SJCRH30 (cell line): ENCODE results near the gene SEC31A. TPM values are rescaled to one million over a fixed set of nuclear protein-coding genes. Genes with fewer than 3 reads are reported as not detected.
"Not testable (repeated sequence)": the region's sequence is repeated elsewhere in the genome, so short reads cannot be mapped to it uniquely, and the experiment has no call there.

Experiments used
- DNase-seq, 2 experiments: peaks; one replicate each; pipeline ENCODE4 v3.0.0-alpha.2; 2015 to 2020
- H3K27ac ChIP-seq: fragments of 250-450 bp; sonication (Bioruptor Pico); 2 replicates; pipeline ENCODE4 v1.5.1; 2020; ENCODE audit warnings: mild to moderate bottlenecking, moderate library complexity
- H3K27me3 ChIP-seq: fragments of 250-450 bp; sonication (Bioruptor Pico); 2 replicates; pipeline ENCODE4 v1.5.1; 2020; ENCODE audit warnings: mild to moderate bottlenecking, moderate library complexity
- H3K36me3 ChIP-seq: fragments of 250-450 bp; sonication (Bioruptor Pico); 2 replicates; pipeline ENCODE4 v1.5.1; 2020; ENCODE audit warnings: mild to moderate bottlenecking, moderate library complexity
- H3K4me1 ChIP-seq: fragments of 250-450 bp; sonication (Bioruptor Pico); 2 replicates; pipeline ENCODE4 v1.5.1; 2020; ENCODE audit warnings: mild to moderate bottlenecking, moderate library complexity
- H3K4me3 ChIP-seq: fragments of 250-450 bp; sonication (Bioruptor Pico); 2 replicates; pipeline ENCODE4 v1.5.1; 2020; ENCODE audit warnings: mild to moderate bottlenecking, moderate library complexity
- H3K9me3 ChIP-seq: fragments of 250-450 bp; sonication (Bioruptor Pico); replicated peaks from 2 replicates; pipeline ENCODE4 v1.5.1; 2020; ENCODE audit warnings: mild to moderate bottlenecking, moderate library complexity
- total RNA-seq: library from RNA; depleted of rRNA; stranded (reverse); fragments of >200 nt; shearing (Covaris generic); gene quantifications from 2 replicates; pipeline ENCODE4 v1.2.3, GENCODE V29; 2014

Gene SEC31A
- total RNA-seq, 1 experiment from 2014 or later: 153 TPM

DNA sequence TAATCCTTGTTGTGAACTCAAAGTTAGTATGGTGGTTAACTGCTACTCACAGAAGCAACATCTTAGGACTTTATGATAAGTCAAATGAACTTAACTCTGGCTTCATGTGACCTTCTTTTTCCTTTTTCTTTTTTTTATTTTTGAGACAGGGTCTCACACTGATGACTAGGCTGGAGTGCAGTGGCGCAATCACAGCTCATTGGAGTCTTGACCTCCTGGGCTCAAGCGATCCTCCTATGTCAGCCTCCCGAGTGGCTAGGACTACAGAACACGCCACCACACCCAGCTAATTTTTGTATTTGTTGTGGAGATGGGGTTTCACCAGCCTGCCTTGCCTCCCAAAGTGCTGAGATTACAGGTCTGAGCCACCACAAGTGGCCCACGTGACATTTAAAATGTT is 22.4 kb downstream of the SEC31A start:
- no peak overlapping the region for H3K27ac ChIP-seq
- no peaks in the 10 kb centered on the region for H3K27me3 ChIP-seq
- DNase-seq: no peak
- H3K9me3 ChIP-seq: no peaks in the 10 kb centered on the region
- no peak overlapping the region for H3K4me3 ChIP-seq
- peaks cover 91% of the 10 kb centered on the region for H3K36me3 ChIP-seq
- H3K4me1 ChIP-seq: no peaks in the 10 kb centered on the region

DNA sequence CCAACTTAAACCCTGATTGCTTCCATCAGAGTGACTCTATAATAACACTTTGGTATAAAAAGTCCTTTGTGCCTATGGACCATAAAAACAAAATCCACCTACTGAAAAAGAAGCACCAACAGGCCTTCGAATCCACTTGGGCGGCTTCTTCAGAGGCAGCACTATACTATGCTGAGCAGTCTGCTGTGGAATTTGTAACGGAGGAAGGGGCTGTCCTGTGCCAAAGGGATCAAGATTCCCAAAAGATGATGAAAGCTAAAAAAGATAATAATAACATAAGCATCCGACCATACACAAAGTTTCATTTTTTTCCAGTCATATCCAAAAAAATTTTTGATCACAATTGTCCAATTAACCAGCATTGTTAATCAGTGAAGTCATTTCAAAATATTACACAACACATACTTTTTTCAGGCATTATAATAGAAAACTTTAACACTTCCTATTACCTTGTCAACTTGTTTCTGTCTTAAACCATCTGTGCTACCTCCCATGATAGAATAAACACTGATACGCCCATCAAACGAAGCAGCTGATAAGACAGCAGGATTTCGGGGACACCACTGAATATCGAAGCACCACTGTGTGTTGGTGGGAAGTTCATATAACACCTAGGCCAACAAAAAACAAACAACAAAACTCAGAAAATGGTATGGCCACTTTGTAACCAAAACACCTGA is 24.1 kb downstream of the SEC31A start:
- DNase-seq: no peak
- Histone ChIP-seq H3K27me3 (no peaks in the 10 kb centered on the region), H3K27ac (no peak overlapping the region), H3K36me3 (peaks cover 93% of the 10 kb centered on the region), H3K4me3 (no peak overlapping the region), H3K9me3 (no peaks in the 10 kb centered on the region), H3K4me1 (no peaks in the 10 kb centered on the region)

DNA sequence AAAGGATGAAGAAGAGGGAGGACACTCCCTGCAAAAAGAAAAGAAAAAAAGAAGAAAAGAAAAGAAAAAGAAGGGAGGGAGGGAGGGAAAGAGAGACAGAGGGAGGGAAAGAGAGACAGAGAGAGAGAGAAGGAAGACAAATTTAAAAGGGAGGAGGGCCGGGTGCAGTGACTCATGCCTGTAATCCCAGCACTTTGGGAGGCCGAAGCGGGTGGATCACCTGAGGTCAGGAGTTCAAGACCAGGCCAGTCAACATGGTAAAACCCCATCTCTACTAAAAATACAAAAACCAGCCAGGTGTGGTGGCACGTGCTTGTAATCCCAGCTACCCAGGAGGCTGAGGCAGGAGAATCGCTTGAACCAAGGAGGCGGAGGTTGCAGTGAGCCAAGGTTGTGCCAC is 24.9 kb downstream of the SEC31A start:
- not testable (repeated sequence) for DNase-seq, H3K27me3 ChIP-seq, H3K27ac ChIP-seq, H3K4me1 ChIP-seq, H3K9me3 ChIP-seq, H3K4me3 ChIP-seq
- peaks cover 91% of the 10 kb centered on the region for H3K36me3 ChIP-seq

DNA sequence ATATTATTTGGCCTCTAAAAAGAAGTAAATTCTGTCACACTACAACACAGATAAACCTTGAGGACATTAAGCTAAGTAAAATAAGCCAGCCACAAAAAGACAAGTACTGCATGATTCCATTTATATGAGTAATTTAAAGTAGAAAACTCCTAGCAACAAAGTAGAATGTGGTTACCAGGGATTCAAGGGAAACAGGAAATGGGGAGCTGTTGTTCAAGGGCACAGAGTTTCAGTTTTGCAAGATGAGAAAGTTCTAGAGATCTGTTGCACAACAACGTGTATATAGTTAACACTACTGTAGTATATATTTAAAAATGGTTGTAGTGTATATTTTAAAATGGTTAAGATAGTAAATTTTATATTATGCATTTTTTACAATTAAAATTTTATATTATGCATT is 25.4 kb downstream of the SEC31A start:
- DNase-seq: no peak
- Histone ChIP-seq H3K36me3 (peaks cover 89% of the 10 kb centered on the region), H3K27me3 (no peaks in the 10 kb centered on the region), H3K27ac (no peak overlapping the region), H3K9me3 (no peaks in the 10 kb centered on the region), H3K4me3 (no peak overlapping the region), H3K4me1 (no peaks in the 10 kb centered on the region)

DNA sequence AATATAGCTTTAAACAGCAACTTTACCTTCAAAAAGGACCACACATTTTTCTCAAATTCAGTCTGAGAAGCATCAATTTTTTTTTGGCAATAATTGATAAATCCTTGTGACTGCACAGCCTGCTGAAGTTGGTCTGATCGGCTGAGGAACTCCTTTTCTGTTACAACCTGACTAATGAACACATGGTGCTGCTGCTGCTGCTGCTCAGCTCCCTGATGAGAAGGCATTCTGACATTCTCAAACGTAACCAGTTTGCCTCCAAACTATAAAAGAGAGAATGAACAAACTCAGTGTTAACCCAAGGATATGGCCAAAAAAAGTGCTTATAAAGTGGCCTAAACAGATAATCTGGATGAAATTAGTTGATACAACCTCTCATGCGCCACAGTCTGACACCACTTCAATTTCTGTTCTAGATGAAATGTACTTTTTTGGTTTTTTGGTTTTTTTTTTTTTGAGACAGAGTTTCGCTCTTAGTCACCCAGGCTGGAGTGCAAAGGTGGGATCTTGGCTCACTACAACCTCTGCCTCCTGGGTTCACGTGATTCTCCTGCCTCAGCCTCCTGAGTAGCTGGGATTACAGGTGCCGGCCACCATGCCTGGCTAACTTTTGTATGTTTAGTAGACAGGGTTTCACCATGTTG is 26.5 kb downstream of the SEC31A start:
- H3K27ac ChIP-seq: no peak overlapping the region
- H3K9me3 ChIP-seq: no peaks in the 10 kb centered on the region
- no peaks in the 10 kb centered on the region for H3K4me1 ChIP-seq
- DNase-seq: no peak
- H3K4me3 ChIP-seq: no peak overlapping the region
- peaks cover 85% of the 10 kb centered on the region for H3K36me3 ChIP-seq
- no peaks in the 10 kb centered on the region for H3K27me3 ChIP-seq

DNA sequence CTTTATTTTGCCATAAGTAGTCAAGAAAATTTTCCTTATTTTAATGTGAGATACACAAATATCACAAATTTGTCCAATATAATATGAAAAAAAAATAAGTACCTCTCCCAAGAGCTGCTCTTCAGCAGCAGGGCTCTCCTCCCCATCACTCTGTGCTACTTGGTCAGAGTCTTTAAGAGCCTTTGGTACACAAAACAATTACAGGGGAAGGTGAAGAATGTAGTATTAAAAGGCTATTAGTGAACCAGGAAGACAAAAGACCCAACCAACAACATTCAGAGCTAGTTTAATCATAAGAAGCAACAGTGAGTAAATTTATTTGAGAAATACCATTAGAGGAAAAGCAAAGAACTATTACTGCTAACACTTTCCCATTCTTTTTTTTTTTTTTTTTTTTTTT is 29.4 kb downstream of the SEC31A start:
- H3K36me3 ChIP-seq: peaks cover 79% of the 10 kb centered on the region

DNA sequence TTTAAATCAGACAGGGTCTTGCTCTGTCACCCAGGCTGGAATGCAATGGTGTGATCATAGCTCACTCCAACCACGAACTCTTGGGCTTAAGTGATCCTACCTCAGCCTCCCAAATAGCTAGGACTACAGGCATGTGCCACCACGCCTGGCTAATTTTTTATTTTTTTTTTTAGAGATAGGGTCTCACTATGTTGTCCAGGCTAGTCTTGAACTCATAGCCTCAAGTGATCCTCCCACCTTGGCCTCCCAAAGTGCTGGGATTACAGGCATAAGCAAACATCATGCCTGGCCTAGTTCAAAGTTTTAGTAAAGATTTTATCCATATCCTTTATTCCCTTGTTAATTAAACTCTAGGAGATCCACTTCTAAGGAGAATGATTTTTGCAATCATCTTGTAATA is 30.5 kb downstream of the SEC31A start:
- not testable (repeated sequence) for DNase-seq, H3K4me3 ChIP-seq, H3K4me1 ChIP-seq, H3K9me3 ChIP-seq, H3K27me3 ChIP-seq, H3K27ac ChIP-seq
- H3K36me3 ChIP-seq: peaks cover 78% of the 10 kb centered on the region

More for the DNA sequence above, 29.4 kb downstream of the SEC31A start:
- H3K27me3 ChIP-seq: no peaks in the 10 kb centered on the region
- no peaks in the 10 kb centered on the region for H3K4me1 ChIP-seq
- H3K4me3 ChIP-seq: no peak overlapping the region
- H3K27ac ChIP-seq: no peak overlapping the region
- no peak for DNase-seq
- H3K9me3 ChIP-seq: no peaks in the 10 kb centered on the region

DNA sequence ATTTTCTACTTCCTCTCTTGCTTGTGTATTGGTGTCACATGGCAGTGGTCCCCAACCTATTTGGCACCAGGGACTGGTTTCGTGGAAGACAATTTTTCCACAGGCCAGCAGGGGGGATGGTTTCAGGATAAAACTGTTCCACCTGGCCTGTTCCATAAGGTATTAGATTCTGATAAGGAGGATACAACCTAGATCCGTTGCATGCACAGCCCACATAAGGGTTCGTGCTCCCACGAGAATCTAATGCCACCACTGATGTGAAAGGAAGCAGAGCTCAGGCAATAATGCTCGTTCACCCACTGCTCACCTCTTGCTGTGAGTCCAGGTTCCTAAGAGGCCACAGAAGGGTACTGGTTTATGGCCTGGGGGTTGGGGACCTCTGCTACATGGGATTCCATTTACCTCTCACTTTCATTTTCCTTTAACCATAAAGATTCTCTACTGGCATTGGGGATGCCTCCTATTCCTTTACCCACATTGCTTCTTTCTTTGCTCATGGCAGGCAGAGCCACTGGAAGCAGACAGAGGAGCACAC is 38.1 kb downstream of the SEC31A start:
- DNase-seq: peak in 1 of 2 experiments; percentile 28
- Histone ChIP-seq H3K27ac (no peak overlapping the region), H3K9me3 (no peaks in the 10 kb centered on the region), H3K27me3 (no peaks in the 10 kb centered on the region), H3K4me3 (no peak overlapping the region), H3K36me3 (peaks cover 97% of the 10 kb centered on the region), H3K4me1 (no peaks in the 10 kb centered on the region)

DNA sequence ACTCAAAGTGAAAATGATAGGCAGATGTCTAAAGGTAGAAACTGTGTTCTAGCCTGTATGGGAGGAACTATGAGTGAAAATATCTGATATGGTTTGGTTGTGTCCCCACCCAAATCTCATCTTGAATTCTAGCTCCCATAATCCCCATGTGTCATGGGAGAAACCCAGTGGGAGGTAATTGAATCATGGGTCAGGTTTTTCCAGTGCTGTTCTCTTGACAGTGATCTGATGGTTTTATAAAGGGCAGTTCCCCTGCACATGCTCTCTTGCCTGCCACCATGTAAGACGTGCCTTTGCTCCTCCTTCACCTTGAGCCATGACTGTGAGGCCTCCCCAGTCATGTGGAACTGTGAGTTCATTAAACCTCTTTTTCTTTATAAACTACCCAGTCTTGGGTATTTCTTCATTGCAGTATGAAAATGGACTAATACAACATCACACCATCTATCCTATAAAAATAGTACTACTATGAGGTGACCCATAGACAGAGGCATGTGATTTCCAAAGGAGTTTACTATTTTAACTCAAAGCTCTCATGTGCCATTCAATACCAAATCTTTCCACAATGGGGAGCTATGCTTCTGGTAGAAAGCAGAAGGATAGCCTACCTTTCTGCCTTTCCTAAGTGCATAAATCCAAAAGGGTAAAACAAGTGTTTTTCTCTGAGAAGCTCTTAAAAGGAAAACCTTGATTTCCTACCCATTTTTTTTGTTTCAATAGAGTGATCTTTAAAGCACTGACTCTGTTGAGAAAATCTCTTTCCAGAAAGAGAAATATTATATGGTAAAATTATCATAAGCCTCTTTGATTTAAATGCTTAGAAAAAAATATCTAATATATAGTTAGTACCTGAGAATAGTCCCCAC is 38.8 kb downstream of the SEC31A start:
- Histone ChIP-seq H3K4me3 (no peak overlapping the region), H3K27me3 (no peaks in the 10 kb centered on the region), H3K36me3 (peaks cover 97% of the 10 kb centered on the region), H3K4me1 (no peaks in the 10 kb centered on the region), H3K9me3 (no peaks in the 10 kb centered on the region), H3K27ac (no peak overlapping the region)
- DNase-seq: peak in 1 of 2 experiments; percentile 69

DNA sequence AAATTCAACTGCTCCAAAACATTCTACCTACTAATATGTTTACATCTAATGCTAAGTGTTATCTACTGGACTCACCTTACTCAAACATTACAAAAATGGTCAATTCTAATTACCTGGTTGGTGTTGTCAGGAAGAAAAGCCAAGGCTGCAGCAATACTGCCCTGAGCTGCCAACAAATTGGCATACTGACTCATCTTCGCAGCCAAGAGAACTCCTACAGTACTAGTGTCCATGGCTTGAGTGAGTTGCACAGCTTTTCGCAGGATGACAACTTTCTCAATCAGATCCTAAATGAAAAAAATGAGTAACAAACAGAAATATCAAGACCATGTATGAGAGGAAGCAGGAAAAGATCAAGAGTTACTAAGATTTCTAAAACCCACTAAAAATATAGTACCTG is 39.6 kb downstream of the SEC31A start:
- no peaks in the 10 kb centered on the region for H3K9me3 ChIP-seq
- no peaks in the 10 kb centered on the region for H3K4me1 ChIP-seq
- H3K36me3 ChIP-seq: peaks cover 97% of the 10 kb centered on the region
- H3K27me3 ChIP-seq: no peaks in the 10 kb centered on the region
- no peak for DNase-seq
- H3K27ac ChIP-seq: no peak overlapping the region
- no peak overlapping the region for H3K4me3 ChIP-seq

DNA sequence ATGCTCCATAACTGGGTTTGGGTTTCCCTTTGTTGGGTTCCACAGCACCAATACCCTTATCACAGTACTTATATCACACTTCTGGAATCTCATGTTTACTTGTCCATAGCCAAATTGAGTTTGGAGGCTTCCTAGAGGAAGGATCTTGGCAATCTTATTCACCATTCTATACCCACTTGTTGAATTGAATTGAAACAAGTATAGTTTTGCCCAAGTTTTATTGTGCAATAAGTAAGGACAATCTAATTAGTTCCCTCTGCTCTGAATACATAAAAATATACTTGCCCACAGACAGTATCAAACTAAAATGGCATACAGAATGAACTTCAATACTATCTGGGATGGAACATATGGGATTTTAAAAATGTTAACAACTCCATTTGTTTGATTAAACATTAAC is 40.3 kb downstream of the SEC31A start:
- Histone ChIP-seq H3K27me3 (no peaks in the 10 kb centered on the region), H3K4me1 (no peaks in the 10 kb centered on the region), H3K27ac (no peak overlapping the region), H3K36me3 (peaks cover 95% of the 10 kb centered on the region), H3K4me3 (no peak overlapping the region), H3K9me3 (no peaks in the 10 kb centered on the region)
- DNase-seq: no peak

DNA sequence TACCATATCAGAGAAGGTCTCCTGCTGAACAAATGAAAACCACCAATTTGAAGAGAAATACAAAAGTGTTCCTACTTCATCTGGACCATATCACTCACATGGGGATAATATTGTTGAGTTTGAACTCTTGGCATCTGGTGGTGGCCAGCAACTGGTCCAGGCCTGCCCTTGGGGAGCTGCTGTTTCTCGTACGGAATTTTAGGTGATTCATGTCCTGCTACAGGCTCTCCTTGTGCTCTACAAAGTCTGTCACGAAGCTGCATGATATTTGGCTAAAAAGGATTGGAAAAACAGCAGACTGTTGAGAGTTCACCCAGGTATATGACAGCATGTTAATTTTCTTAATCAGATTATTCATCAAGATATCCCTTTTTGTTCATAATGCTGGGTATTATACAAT is 42.2 kb downstream of the SEC31A start:
- Histone ChIP-seq H3K27ac (no peak overlapping the region), H3K27me3 (no peaks in the 10 kb centered on the region), H3K9me3 (no peaks in the 10 kb centered on the region), H3K4me1 (no peaks in the 10 kb centered on the region), H3K36me3 (peaks cover 95% of the 10 kb centered on the region), H3K4me3 (no peak overlapping the region)
- DNase-seq: no peak

DNA sequence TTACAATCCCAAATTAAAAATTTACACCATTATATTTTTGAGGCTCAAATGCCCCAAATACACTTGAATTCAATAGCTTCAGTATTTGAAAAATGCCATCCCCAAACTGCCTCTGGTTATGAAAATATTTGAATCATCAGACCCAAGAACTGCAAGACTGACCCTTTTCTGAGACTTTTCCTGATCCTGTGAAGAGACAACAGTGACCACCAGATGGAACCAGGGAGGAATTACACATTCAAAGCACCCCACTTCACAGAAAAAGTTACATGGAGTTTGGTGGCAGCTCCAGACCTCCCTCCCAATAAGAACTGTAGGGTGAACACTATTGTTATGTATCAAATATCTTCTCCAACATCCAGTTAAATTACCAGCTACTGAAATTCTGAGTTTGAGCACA is 48.4 kb downstream of the SEC31A start:
- DNase-seq: peak in 1 of 2 experiments; percentile 57

DNA sequence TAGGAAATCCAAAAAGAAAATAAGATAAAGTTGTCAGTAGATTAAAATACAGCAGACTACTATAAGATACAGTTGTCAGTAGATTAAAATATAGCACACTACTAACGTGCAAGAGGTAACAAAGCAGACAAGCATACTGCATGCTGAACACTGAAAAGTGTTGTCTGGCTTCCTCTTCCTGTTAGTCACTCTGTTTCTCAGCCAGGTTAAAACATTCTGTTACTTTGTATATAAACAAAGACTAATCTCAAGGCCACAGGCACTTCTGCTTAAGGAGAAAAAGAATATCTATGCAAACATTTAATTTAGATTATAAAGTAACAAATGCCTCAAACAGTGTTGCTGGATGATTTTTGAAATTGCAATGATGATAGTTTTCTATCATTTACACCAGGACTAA is 51.3 kb downstream of the SEC31A start:
- no peak overlapping the region for H3K27ac ChIP-seq
- no peak for DNase-seq
- H3K4me3 ChIP-seq: no peak overlapping the region
- H3K36me3 ChIP-seq: peaks cover 67% of the 10 kb centered on the region
- no peaks in the 10 kb centered on the region for H3K27me3 ChIP-seq
- no peaks in the 10 kb centered on the region for H3K9me3 ChIP-seq
- H3K4me1 ChIP-seq: no peaks in the 10 kb centered on the region

More for the DNA sequence above, 48.4 kb downstream of the SEC31A start:
- peaks cover 77% of the 10 kb centered on the region for H3K36me3 ChIP-seq
- H3K27ac ChIP-seq: no peak overlapping the region
- no peak overlapping the region for H3K4me3 ChIP-seq
- no peaks in the 10 kb centered on the region for H3K27me3 ChIP-seq
- H3K9me3 ChIP-seq: no peaks in the 10 kb centered on the region
- H3K4me1 ChIP-seq: no peaks in the 10 kb centered on the region
